Measurements from ENCODE around the gene CYP4V2. TPM values are rescaled to one million over a fixed set of nuclear protein-coding genes. Genes with fewer than 3 reads are reported as not detected.

Gene CYP4V2
- total RNA-seq, 4 donors from 2014 or later: 27.5 to 43.1 (median 35.5) TPM

GRCh38 chr4:186204686-186205085 is 13.3 kb downstream of the CYP4V2 start:
- TF ChIP-seq EP300 (IDR thresholded peaks at IDR 0.05) (no peak), POLR2AphosphoS5 (IDR thresholded peaks at IDR 0.05) (peak in 1 of 2 donors; percentile 3)
- peak overlapping the region in 2 of 4 donors; percentile 41 to 53 for H3K4me3 ChIP-seq
- H3K9me3 ChIP-seq: no peaks in the 10 kb centered on the region
- no peak for DNase-seq (ENCODE audit: extremely low spot score)
- H3K36me3 ChIP-seq: peaks cover 0 to 24% (median 12%) of the 10 kb centered on the region in 4 donors
- peak overlapping the region in 2 of 4 donors; percentile 73 to 78 for H3K27ac ChIP-seq (replicated peaks in 1 of 4)
- WGBS: 88% methylated on average over 13 of the region's 13 CpGs
- H3K4me1 ChIP-seq: peaks cover 0 to 11% (median 5%) of the 10 kb centered on the region in 4 donors
- intact Hi-C loops (cut with DNase I): no loop called here
- no peaks in the 10 kb centered on the region for H3K27me3 ChIP-seq

GRCh38 chr4:186205156-186205555 is 13.8 kb downstream of the CYP4V2 start:
- Histone ChIP-seq H3K9me3 (no peaks in the 10 kb centered on the region), H3K27ac (replicated peaks in 1 of 4) (no peak overlapping the region), H3K36me3 (peaks cover 0 to 29% (median 16%) of the 10 kb centered on the region in 4 donors), H3K4me3 (no peak overlapping the region), H3K27me3 (no peaks in the 10 kb centered on the region), H3K4me1 (peaks cover 0 to 11% (median 5%) of the 10 kb centered on the region in 4 donors)
- 96% methylated on average over 7 of the region's 8 CpGs for WGBS
- DNase-seq (ENCODE audit: extremely low spot score): no peak
- intact Hi-C loops (cut with DNase I): no loop called here
- TF ChIP-seq EP300 (IDR thresholded peaks at IDR 0.05) (no peak), POLR2A (IDR thresholded peaks at IDR 0.05; ENCODE audit: low read depth) (no peak), POLR2AphosphoS5 (IDR thresholded peaks at IDR 0.05) (no peak)
- TF ChIP-seq, protein P1, sequence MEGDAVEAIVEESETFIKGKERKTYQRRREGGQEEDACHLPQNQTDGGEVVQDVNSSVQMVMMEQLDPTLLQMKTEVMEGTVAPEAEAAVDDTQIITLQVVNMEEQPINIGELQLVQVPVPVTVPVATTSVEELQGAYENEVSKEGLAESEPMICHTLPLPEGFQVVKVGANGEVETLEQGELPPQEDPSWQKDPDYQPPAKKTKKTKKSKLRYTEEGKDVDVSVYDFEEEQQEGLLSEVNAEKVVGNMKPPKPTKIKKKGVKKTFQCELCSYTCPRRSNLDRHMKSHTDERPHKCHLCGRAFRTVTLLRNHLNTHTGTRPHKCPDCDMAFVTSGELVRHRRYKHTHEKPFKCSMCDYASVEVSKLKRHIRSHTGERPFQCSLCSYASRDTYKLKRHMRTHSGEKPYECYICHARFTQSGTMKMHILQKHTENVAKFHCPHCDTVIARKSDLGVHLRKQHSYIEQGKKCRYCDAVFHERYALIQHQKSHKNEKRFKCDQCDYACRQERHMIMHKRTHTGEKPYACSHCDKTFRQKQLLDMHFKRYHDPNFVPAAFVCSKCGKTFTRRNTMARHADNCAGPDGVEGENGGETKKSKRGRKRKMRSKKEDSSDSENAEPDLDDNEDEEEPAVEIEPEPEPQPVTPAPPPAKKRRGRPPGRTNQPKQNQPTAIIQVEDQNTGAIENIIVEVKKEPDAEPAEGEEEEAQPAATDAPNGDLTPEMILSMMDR (IDR thresholded peaks at IDR 0.05): no peak

- DNase-seq (ENCODE audit: extremely low spot score): no peak
- intact Hi-C loops (cut with DNase I): no loop called here
- Histone ChIP-seq H3K9me3 (no peaks in the 10 kb centered on the region), H3K27me3 (no peaks in the 10 kb centered on the region), H3K27ac (replicated peaks in 1 of 4) (no peak overlapping the region), H3K4me1 (no peaks in the 10 kb centered on the region), H3K4me3 (no peak overlapping the region), H3K36me3 (peaks cover 0 to 12% (median 0%) of the 10 kb centered on the region in 4 donors)
- 64% methylated on average over 8 of the region's 8 CpGs for WGBS
- TF ChIP-seq POLR2A (IDR thresholded peaks at IDR 0.05; ENCODE audit: low read depth) (no peak), POLR2AphosphoS5 (IDR thresholded peaks at IDR 0.05) (no peak), EP300 (IDR thresholded peaks at IDR 0.05) (no peak)
- TF ChIP-seq, protein P1 (IDR thresholded peaks at IDR 0.05): no peak
These were observed 25.2 kb downstream of the CYP4V2 start for GRCh38 chr4:186216465-186217024.

GRCh38 chr4:186217733-186218293 is 26.4 kb downstream of the CYP4V2 start:
- no peak overlapping the region for H3K4me3 ChIP-seq
- no peaks in the 10 kb centered on the region for H3K4me1 ChIP-seq
- no peaks in the 10 kb centered on the region for H3K36me3 ChIP-seq
- WGBS: 74% methylated on average over 1 of the region's 1 CpG
- intact Hi-C loops (cut with DNase I): no loop called here
- no peaks in the 10 kb centered on the region for H3K9me3 ChIP-seq
- no peak for TF ChIP-seq EP300 (IDR thresholded peaks at IDR 0.05)
- TF ChIP-seq, protein P1 (IDR thresholded peaks at IDR 0.05): no peak
- no peak for TF ChIP-seq POLR2AphosphoS5 (IDR thresholded peaks at IDR 0.05)
- no peak for TF ChIP-seq POLR2A (IDR thresholded peaks at IDR 0.05; ENCODE audit: low read depth)
- no peaks in the 10 kb centered on the region for H3K27me3 ChIP-seq
- H3K27ac ChIP-seq (replicated peaks in 1 of 4): no peak overlapping the region
- DNase-seq (ENCODE audit: extremely low spot score): no peak

DNA sequence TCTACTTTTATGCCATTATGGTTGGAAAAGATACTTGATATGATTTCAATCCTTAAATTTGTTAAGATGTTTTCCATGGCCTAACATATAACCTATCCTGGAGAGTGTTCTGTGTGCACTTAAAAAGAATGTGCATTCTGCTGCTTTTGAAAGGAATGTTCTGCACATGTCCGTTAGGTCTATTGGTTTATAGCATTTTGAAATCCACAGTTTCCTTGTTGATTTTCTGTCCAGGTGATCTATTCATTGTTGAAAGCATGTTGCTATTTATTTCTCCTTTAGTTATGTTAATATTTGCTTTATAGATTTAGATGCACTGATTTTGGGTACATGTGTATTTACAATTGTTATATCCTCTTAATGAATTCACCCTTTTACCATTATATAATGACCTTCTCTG is 30.3 kb downstream of the CYP4V2 start:
- no peak for DNase-seq (ENCODE audit: extremely low spot score)
- intact Hi-C loops (cut with DNase I): no loop called here
- Histone ChIP-seq H3K9me3 (peaks cover 0 to 6% (median 0%) of the 10 kb centered on the region in 4 donors), H3K27ac (replicated peaks in 1 of 4) (no peak overlapping the region), H3K4me1 (no peaks in the 10 kb centered on the region), H3K4me3 (no peak overlapping the region), H3K36me3 (no peaks in the 10 kb centered on the region), H3K27me3 (no peaks in the 10 kb centered on the region)
- TF ChIP-seq POLR2A (IDR thresholded peaks at IDR 0.05; ENCODE audit: low read depth) (no peak), POLR2AphosphoS5 (IDR thresholded peaks at IDR 0.05) (no peak), EP300 (IDR thresholded peaks at IDR 0.05) (no peak)
- TF ChIP-seq, protein P1 (IDR thresholded peaks at IDR 0.05): no peak
- WGBS: 86% methylated on average over 1 of the region's 1 CpG
